Activated CD4-positive, alpha-beta T cell treated with anti-CD3 and anti-CD28 coated beads, Interleukin-2, amount 50 U/mL, for 4 hours (primary cell): ENCODE data around the gene ZNF335.
"Not testable (repeated sequence)": the region's sequence is repeated elsewhere in the genome, so short reads cannot be mapped to it uniquely, and the experiment has no call there.

ENCODE experiments used
- DNase-seq, 2 experiments: peaks; one replicate each; pipeline ENCODE4 v3.0.0-alpha.2; 2020

The ZNF335 gene

DNA sequence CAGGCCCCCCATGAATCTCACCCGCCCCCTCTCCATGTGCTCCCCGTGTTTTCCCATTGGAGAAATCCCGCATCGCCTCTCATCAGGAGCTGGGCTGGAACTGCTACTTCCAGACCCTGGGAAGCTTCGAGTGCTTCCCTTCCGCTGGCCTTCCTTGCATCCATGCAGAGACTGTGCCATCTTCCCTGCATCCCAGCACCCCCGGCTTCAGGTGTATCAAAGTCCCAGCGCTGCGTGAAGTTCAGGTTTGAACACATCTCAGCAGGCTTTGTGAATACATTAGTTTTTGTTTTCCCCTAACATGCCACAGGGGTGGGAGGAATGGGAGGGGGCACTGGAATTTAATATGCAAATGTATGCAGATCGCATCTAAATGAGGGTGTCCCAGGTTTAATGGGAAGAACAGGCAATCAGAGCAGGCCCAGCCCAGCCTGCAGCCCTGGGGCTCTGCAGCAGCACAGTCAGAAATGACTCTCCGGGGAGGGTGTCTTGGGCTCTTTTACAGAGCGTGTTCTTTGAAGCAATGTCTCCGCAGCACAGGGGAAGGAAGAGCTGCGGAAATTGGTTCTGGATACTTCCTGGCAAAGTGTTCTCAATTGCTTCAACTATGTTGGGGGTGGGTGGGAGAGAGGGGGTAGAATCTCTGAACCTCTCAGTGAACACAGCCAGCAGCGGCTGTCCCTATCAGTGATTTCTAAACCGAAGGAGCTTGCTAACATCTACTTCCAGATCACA, 28.4 kb upstream of the ZNF335 start:
- no peak for DNase-seq

GRCh38 chr20:45999557-46000261, 27.7 kb upstream of the ZNF335 start:
- DNase-seq, result no peak

- no peak for DNase-seq
Measured at GRCh38 chr20:45998761-45999160, 26.8 kb upstream of the ZNF335 start.

DNA sequence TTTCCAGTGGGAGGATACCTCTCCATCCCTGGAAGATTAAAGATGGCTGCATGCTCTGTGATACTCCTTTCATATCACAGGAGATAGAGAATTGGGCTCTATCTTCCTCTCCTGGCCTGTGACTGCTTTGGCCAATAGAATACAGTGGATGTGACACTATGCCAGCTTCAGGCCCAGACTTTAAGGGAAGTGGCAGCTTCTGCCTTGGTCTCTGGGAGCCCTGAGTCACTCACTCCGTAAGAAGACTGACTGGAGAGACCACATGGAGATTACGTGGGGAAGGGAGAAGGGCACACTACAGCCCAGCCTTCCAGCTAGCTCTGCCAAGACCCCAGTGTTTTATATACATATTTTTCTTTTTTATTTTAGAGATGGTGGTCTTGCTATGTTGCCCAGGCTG, 26.3 kb upstream of the ZNF335 start:
- no peak for DNase-seq

DNA sequence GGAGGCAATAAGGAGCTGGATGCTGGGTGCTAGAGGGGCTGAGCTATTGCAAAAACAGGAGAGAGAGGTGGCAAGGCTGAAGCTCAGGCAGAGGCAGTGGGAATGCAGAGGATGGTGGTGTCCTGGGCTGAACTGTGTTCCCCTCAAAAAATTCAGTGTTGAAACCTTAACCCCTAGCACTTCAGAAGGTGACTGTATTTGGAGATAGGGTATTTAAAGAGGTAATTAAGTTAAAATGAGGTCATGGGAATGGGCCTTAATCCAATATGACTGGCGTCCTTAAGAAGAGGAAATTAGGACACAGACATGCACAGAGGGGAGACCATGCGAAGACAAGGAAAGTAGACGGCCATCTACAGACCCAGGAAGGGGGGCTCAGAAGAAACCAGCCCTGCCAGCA, 25.2 kb upstream of the ZNF335 start:
- DNase-seq, result no peak

- DNase-seq, result not testable (repeated sequence)
Measured at GRCh38 chr20:45995495-45996097, 23.6 kb upstream of the ZNF335 start.

DNA sequence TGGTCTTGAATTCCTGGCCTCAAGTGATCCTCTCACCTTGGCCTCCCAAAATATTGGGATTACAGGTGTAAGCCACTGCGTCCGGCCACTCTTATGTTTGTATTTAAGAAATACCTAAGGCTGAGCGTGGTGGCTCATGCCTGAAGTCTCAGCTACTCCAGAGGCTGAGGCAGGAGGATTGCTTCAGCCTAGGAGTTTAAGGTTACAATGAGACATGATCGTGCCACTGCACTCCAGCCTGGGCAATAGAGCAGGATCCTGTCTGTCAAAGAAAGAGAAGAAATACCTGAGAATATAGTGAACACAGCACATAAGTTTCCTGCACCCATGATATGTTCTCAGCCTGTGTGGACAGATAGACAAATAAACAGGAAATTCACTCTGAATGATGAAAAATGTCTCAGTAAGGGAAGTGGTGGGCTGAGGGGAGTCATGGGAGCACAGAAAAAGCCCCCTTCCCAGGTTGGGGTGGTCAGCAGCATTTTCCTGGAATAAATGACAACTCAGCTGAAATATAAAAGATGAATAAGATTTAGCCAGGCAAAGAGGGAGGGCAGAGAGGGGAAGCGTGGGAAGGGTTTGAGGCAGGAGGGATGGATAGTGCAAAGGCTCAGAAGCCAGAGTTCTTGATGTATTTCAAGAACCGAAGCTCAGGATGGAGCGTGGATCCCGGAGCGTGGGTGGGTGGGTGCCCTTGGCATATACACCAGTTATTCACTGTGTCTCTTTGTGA, 22.9 kb upstream of the ZNF335 start:
- no peak for DNase-seq

DNA sequence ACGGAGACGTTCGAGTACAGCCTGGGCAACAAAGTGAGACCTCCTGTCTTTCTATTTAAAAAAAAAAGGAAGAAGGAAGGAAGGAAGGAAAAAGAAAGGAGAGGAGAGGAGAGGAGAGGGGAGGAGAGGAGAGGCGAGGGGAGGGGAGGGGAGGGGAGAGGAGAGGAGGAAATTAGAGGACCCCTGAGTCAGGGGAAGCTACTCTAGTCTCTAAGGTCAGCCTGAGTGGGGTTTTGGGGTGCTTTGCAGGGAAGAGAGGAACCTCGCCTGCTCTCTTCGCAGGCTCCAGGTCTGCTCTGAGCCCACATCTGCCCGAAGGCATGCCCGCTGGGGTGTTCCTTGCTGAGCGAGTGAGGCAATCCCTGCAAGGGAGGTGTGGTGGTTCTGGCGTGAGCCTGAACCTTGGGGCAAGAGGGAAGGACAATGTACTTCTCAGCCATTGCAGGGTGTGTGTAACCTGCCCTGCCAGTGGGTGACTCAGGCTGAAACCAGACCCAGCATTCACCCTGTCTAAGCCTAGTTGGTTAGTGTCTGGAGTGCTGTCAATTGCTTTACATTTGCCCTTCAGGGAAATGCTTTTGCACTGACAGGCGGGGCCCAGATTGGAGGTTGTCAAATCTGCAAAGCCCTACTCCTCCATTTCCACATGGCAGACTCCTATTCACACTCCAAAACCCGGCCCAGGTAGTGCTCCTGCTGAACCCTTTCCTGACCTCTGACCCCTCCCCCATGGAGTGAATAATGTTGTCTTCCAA, 21.4 kb upstream of the ZNF335 start:
- no peak for DNase-seq

GRCh38 chr20:45991616-45992015, 19.6 kb upstream of the ZNF335 start:
- DNase-seq, result no peak

- DNase-seq, result not testable (repeated sequence)
Measured at GRCh38 chr20:45988830-45989229, 16.8 kb upstream of the ZNF335 start.

DNA sequence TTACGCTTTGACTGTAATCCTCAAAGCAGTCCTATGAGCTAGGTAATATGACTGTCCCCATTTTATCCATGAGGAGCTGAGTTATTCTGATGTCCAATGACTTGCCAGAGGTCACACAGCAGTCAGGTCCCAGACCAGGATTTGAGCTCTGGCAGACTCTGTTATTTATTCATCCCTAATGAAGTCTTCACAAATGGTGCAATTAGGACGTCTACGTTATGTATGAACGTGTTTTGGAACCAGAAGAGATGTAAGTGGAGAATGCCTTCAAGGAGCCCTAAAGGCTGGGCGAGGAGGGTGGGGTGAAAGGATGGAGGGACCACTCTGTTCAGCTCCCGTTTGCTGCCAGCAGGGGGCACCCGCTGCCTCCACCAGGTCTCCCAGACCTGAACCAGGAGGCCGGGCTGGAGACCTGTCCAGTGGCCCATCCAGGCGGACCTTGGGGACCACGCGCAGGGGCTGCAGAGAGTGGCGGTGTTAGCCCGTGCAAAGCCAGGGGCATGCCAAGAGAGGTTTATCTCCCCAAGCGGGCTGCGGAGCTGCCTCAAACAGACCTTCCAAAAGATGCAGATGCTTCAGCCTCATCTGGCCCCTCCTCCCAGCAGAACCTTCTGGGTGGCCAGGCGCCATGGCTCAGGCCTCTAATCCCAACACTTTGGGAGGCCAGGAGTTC, 15.2 kb upstream of the ZNF335 start:
- DNase-seq, result peak; percentile 68 to 74

DNA sequence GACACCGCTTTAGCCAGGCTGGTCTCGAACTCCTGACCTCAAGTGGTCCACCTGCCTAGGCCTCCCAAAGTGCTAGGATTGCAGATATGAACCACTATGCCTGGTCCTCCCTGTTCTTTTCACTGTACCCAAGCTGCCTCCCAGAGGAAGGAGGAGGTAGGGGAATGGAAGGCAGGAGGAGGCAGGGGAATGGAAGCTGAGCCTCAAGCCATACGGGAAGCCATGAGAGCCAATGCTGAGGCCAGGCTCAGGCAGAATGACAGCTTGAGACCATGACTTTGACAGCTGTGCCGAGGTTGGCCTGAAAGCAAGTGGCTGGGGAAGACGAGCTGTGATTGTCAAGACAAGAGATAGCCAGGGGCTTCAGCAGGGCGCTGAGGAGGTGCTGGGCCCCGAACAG, 13.6 kb upstream of the ZNF335 start:
- no peak for DNase-seq

DNA sequence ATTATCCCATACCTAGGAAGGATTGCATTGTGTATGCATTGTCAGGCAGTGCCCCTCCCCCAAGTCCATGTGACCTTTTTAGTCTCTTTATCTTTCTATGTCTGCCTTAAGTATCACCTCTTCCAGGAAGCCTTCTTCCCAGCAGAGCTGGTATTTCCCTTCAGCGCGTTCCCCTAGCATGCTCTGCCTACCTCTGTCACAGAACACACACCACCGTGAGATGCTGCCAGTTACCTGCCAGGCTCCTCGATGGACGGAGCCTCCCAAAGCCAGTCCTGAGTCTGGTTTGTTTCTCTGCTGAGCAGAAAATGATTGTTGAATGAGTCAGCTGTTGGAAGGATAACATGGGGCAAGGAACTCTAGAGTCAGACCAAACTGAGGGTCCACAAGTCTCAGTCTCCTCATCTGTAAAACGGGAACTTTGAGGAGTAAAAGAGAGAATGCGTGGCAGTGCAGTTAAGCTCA, 11.3 kb upstream of the ZNF335 start:
- DNase-seq, result no peak

GRCh38 chr20:45981261-45981660, 9.3 kb upstream of the ZNF335 start:
- DNase-seq, result no peak

- DNase-seq, result no peak
Measured at GRCh38 chr20:45976086-45976485, 4.1 kb upstream of the ZNF335 start.

DNA sequence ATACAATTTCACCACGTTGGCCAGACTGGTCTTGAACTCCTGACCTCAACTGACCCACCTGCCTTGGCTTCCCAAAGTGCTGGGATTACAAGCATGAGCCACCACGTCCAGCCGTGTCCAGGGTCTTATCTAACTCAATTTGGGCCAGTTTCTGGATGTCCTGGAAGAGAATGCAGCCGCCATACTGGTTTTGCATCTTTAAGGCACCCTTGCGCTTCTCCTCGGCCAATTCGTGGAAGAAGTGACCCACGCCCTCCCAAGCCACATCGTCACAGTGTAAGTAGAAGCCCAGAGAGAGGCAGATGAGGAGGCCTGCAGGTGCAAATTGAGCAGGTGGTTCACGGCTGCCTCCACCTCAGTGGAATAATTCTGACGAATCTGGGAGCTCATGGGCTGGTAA, 3.7 kb upstream of the ZNF335 start:
- no peak for DNase-seq

GRCh38 chr20:45974896-45975565, 3.0 kb upstream of the ZNF335 start:
- no peak for DNase-seq

DNA sequence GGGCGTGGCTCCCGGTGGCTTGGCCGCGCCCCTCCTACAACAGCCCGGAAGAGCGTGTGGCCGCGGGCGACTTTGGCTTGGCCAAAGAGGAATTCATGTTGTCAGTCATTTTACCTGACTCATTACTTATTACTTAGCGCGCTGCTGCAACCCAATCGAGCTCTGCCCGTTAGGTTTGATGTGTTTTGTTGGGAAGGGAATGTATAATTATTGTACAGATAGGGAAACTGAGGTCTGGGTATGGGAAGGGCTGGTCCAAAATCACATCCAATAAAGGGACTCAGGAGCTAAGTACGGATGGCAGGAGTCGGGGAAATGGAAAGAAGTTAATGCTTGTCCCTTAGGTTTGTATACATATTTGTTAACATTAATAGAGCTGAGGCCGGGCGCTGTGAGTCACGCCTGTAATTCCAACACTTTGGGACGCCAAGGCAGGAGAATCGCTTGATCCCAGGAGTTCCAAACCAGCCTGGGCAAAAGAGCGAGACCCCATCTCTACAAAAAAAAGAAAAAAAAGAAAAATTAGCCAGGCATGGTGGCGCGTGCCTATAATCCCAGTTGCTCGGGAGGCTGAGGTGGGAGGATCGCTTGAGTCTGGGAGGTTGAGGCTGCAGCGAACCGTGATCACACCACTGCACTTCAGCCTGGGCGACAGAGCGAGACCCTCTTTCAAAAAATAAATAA, 639 bp upstream of the ZNF335 start:
- no peak for DNase-seq

- DNase-seq, result peak in 1 of 2 experiments; percentile 52
Measured at GRCh38 chr20:45971425-45971674, 653 bp downstream of the ZNF335 start.

GRCh38 chr20:45970646-45971424, 1.2 kb downstream of the ZNF335 start:
- no peak for DNase-seq
